Mesenchymal stem cell (in vitro differentiated cells and primary cell): ENCODE data around the gene PF4V1.
A peak's percentile ranks its signal among the peaks of the same experiment; 100 is the strongest.

Experiments
- DNase-seq: peaks from one replicate; pipeline ENCODE4 v3.0.0-alpha.2; 2013
- H2AFZ ChIP-seq: one replicate; pipeline ENCODE4 v1.6.1; 2013; ENCODE audit warnings: low read depth, mild to moderate bottlenecking, control low read depth, inconsistent platforms, low read length, moderate library complexity
- H2AK5ac ChIP-seq: 2 replicates; pipeline ENCODE4 v1.6.1; 2013; ENCODE audit warnings: low read length, moderate library complexity, mild to moderate bottlenecking, inconsistent platforms; ENCODE audit not compliant: severe bottlenecking
- H2BK120ac ChIP-seq: one replicate; pipeline ENCODE4 v1.6.1; 2013; ENCODE audit warnings: low read depth, mild to moderate bottlenecking, inconsistent platforms, low read length, moderate library complexity
- H2BK12ac ChIP-seq, 2 experiments: one replicate each; pipeline ENCODE4 v1.6.1; 2013; ENCODE audit warnings: inconsistent platforms in 2 of 2, low read length in 2 of 2, mild to moderate bottlenecking in 2 of 2, moderate library complexity in 2 of 2, control low read depth in 1 of 2
- H2BK15ac ChIP-seq: one replicate; pipeline ENCODE4 v1.6.1; 2013; ENCODE audit warnings: mild to moderate bottlenecking, low read depth, inconsistent platforms; ENCODE audit not compliant: poor library complexity, severe bottlenecking
- H2BK5ac ChIP-seq: 2 replicates; pipeline ENCODE4 v1.6.1; 2013; ENCODE audit warnings: low read depth, mild to moderate bottlenecking, low read length, control low read depth, inconsistent platforms; ENCODE audit not compliant: poor library complexity, severe bottlenecking
- H3K14ac ChIP-seq, 2 experiments: one replicate each; pipeline ENCODE4 v1.6.1; 2013; ENCODE audit warnings: inconsistent platforms in 2 of 2, low read length in 2 of 2, control low read depth in 1 of 2, mild to moderate bottlenecking in 1 of 2, moderate library complexity in 1 of 2
- H3K18ac ChIP-seq, 2 experiments: one replicate each; pipeline ENCODE4 v1.6.1; 2013; ENCODE audit warnings: inconsistent platforms in 2 of 2, low read length in 2 of 2, control low read depth in 1 of 2, low read depth in 1 of 2, mild to moderate bottlenecking in 1 of 2
- H3K23ac ChIP-seq, 2 experiments: one replicate each; pipeline ENCODE4 v1.6.1; 2013; ENCODE audit warnings: inconsistent platforms in 2 of 2, low read length in 2 of 2, mild to moderate bottlenecking in 2 of 2, moderate library complexity in 2 of 2, control low read depth in 1 of 2
- H3K27ac ChIP-seq: 2 replicates; pipeline ENCODE4 v1.5.1; 2013; ENCODE audit warnings: mild to moderate bottlenecking, moderate library complexity, low read length, control low read depth, inconsistent platforms; ENCODE audit not compliant: poor library complexity, severe bottlenecking
- H3K27me3 ChIP-seq, 2 experiments: 2 replicates each; pipeline versions ENCODE4 v1.6.1 to v1.7.0; 2013; ENCODE audit warnings: low read length in 2 of 2, mild to moderate bottlenecking in 2 of 2, moderate library complexity in 2 of 2, control low read depth in 1 of 2, inconsistent platforms in 1 of 2; ENCODE audit not compliant: control insufficient read depth in 1 of 2, insufficient read depth in 1 of 2
- H3K36me3 ChIP-seq, 2 experiments: 2 replicates each; pipeline versions ENCODE4 v1.6.1 to v1.7.0; 2013; ENCODE audit warnings: low read length in 2 of 2, control low read depth in 1 of 2, inconsistent platforms in 1 of 2, low read depth in 1 of 2, mild to moderate bottlenecking in 1 of 2; ENCODE audit not compliant: insufficient read depth in 2 of 2, control insufficient read depth in 1 of 2
- H3K4ac ChIP-seq, 2 experiments: one replicate each; pipeline ENCODE4 v1.6.1; 2013; ENCODE audit warnings: inconsistent platforms in 2 of 2, low read length in 2 of 2, mild to moderate bottlenecking in 2 of 2, moderate library complexity in 2 of 2, control low read depth in 1 of 2, low read depth in 1 of 2
- H3K4me1 ChIP-seq: 2 replicates; pipeline ENCODE4 v1.6.1; 2013; ENCODE audit warnings: low read depth, low read length, control low read depth; ENCODE audit not compliant: control insufficient read depth, insufficient read depth
- H3K4me2 ChIP-seq: 2 replicates; pipeline ENCODE4 v1.6.1; 2013; ENCODE audit warnings: low read length, mild to moderate bottlenecking, inconsistent platforms; ENCODE audit not compliant: poor library complexity, severe bottlenecking
- H3K4me3 ChIP-seq, 2 experiments: 2 replicates each; pipeline versions ENCODE4 v1.5.1 to v1.7.0; 2013; ENCODE audit warnings: low read length in 2 of 2, mild to moderate bottlenecking in 2 of 2, control low read depth in 1 of 2, low read depth in 1 of 2; ENCODE audit not compliant: insufficient read depth in 1 of 2
- H3K79me1 ChIP-seq: replicated peaks from 2 replicates; pipeline ENCODE4 v1.6.1; 2013; ENCODE audit warnings: mild to moderate bottlenecking, control low read depth, low read length, inconsistent platforms; ENCODE audit not compliant: poor library complexity, severe bottlenecking
- H3K9ac ChIP-seq: 2 replicates; pipeline ENCODE4 v1.7.0; 2013; ENCODE audit warnings: mild to moderate bottlenecking, low read length, moderate library complexity
- H3K9me3 ChIP-seq: 2 replicates; pipeline ENCODE4 v1.7.0; 2013; ENCODE audit warnings: mild to moderate bottlenecking, low read length; ENCODE audit not compliant: control insufficient read depth
- H4K8ac ChIP-seq: one replicate; pipeline ENCODE4 v1.6.1; 2013; ENCODE audit warnings: inconsistent platforms, mild to moderate bottlenecking, low read length, moderate library complexity
- H4K91ac ChIP-seq: one replicate; pipeline ENCODE4 v1.6.1; 2013; ENCODE audit warnings: mild to moderate bottlenecking, low read length, inconsistent platforms
- WGBS: methylation state at CpG from one replicate; pipeline ENCODE4 v1.1.7; 2013; ENCODE audit warnings: mixed read lengths; 5-methylcytosine and 5-hydroxymethylcytosine counted together

Gene PF4V1

DNA sequence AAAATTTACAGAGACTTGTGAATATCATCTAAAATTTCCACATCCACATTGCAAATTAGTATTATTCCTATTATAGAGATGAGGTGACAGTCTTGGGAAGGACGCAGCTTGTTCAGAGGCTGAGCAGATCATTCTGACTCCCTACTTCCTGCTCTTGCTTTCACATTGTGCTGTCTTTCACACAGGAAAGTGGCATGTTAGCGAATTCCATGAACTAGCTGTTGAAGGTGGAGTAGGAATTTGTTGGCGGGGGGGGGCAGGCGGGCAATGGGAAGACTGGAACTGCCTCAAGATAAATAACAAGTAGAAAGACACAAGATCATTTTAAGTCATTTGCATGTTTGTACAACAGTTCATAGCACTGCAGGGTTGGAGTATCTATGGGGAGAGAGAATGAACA lies 2.3 kb downstream of the PF4V1 start:
- no peak overlapping the region for H2BK5ac ChIP-seq
- no peak overlapping the region for H3K23ac ChIP-seq
- no peaks in the 10 kb centered on the region for H3K79me1 ChIP-seq
- H3K4me2 ChIP-seq = no peak overlapping the region
- peak overlapping the region in 1 of 2 experiments; percentile 51 for H3K14ac ChIP-seq
- H3K4me3 ChIP-seq = no peak overlapping the region
- no peak overlapping the region for H2BK15ac ChIP-seq
- no peak overlapping the region for H4K91ac ChIP-seq
- H3K4ac ChIP-seq = peak overlapping the region in 1 of 2 experiments; percentile 20
- H3K9ac ChIP-seq = no peak overlapping the region
- H3K27ac ChIP-seq = peak overlapping the region; percentile 74
- 84% methylated on average over 2 of the region's 4 CpGs for WGBS
- no peak for DNase-seq
- H3K9me3 ChIP-seq = peaks cover 17% of the 10 kb centered on the region
- H4K8ac ChIP-seq = no peak overlapping the region
- peaks cover 0 to 8% of the 10 kb centered on the region in 2 experiments for H3K27me3 ChIP-seq
- peak overlapping the region in 1 of 2 experiments; percentile 67 for H2BK12ac ChIP-seq
- H3K18ac ChIP-seq = peak overlapping the region in 1 of 2 experiments; percentile 57
- peaks cover 9% of the 10 kb centered on the region for H3K4me1 ChIP-seq
- H2AFZ ChIP-seq = peak overlapping the region; percentile 32
- H3K36me3 ChIP-seq = no peaks in the 10 kb centered on the region
- H2AK5ac ChIP-seq = no peak overlapping the region
- no peak overlapping the region for H2BK120ac ChIP-seq

DNA sequence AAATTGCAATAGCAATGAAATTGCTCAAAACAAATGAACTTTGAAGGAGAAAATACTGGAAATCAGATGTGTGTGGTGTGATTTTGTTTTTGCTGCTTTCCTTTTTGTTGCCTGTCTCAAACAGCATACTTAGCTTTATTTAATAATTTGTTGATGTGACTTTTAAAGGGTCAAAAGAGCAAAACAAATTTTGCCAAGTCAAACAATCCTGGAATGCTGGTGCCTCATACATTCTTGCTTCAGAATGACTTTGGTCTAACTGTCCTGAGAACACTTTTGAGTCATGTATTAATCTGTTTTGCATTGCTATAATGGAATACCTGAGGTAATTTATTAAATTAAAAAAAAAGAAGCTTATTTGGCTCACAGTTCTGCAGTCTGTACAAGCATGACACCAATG lies 3.4 kb downstream of the PF4V1 start:
- Histone ChIP-seq H3K27me3 (peaks cover 0 to 8% of the 10 kb centered on the region in 2 experiments), H2BK5ac (no peak overlapping the region), H4K91ac (no peak overlapping the region), H2BK12ac (peak overlapping the region in 1 of 2 experiments; percentile 71), H2BK120ac (no peak overlapping the region), H2AK5ac (no peak overlapping the region), H2BK15ac (no peak overlapping the region), H4K8ac (no peak overlapping the region), H3K18ac (no peak overlapping the region), H2AFZ (no peak overlapping the region), H3K79me1 (no peaks in the 10 kb centered on the region), H3K14ac (no peak overlapping the region), H3K4me1 (peaks cover 9% of the 10 kb centered on the region), H3K23ac (no peak overlapping the region), H3K36me3 (no peaks in the 10 kb centered on the region), H3K4me2 (no peak overlapping the region), H3K4me3 (no peak overlapping the region), H3K9ac (no peak overlapping the region), H3K9me3 (peaks cover 17% of the 10 kb centered on the region), H3K27ac (peak overlapping the region; percentile 84), H3K4ac (no peak overlapping the region)
- DNase-seq = no peak

- no peak overlapping the region for H3K4me2 ChIP-seq
- H2BK15ac ChIP-seq = no peak overlapping the region
- peak overlapping the region; percentile 79 for H2AK5ac ChIP-seq
- H3K4me3 ChIP-seq = no peak overlapping the region
- peaks cover 2% of the 10 kb centered on the region for H3K4me1 ChIP-seq
- H4K91ac ChIP-seq = no peak overlapping the region
- H2BK120ac ChIP-seq = no peak overlapping the region
- H3K9me3 ChIP-seq = peaks cover 17% of the 10 kb centered on the region
- no peak overlapping the region for H4K8ac ChIP-seq
- H3K9ac ChIP-seq = no peak overlapping the region
- H3K79me1 ChIP-seq = no peaks in the 10 kb centered on the region
- H3K4ac ChIP-seq = no peak overlapping the region
- H2AFZ ChIP-seq = no peak overlapping the region
- no peak overlapping the region for H2BK12ac ChIP-seq
- H3K23ac ChIP-seq = no peak overlapping the region
- H3K27me3 ChIP-seq = no peaks in the 10 kb centered on the region
- no peaks in the 10 kb centered on the region for H3K36me3 ChIP-seq
- DNase-seq = peak; percentile 90
- H3K27ac ChIP-seq = peak overlapping the region; percentile 94
- peak overlapping the region; percentile 71 for H2BK5ac ChIP-seq
- H3K14ac ChIP-seq = no peak overlapping the region
- no peak overlapping the region for H3K18ac ChIP-seq
Measured at GRCh38 chr4:73859614-73860088, 6.6 kb downstream of the PF4V1 start.

GRCh38 chr4:73860181-73860580 lies 7.1 kb downstream of the PF4V1 start:
- Histone ChIP-seq H3K79me1 (no peaks in the 10 kb centered on the region), H4K8ac (no peak overlapping the region), H3K9ac (no peak overlapping the region), H4K91ac (no peak overlapping the region), H2BK5ac (no peak overlapping the region), H3K23ac (no peak overlapping the region), H2BK12ac (no peak overlapping the region), H3K27me3 (no peaks in the 10 kb centered on the region), H3K4me1 (peaks cover 2% of the 10 kb centered on the region), H3K4me3 (no peak overlapping the region), H3K18ac (no peak overlapping the region), H3K4me2 (no peak overlapping the region), H2BK120ac (no peak overlapping the region), H3K27ac (peak overlapping the region; percentile 94), H3K4ac (peak overlapping the region in 1 of 2 experiments; percentile 79), H2BK15ac (no peak overlapping the region), H2AFZ (no peak overlapping the region), H3K14ac (no peak overlapping the region), H3K36me3 (no peaks in the 10 kb centered on the region), H2AK5ac (no peak overlapping the region), H3K9me3 (peaks cover 17% of the 10 kb centered on the region)
- no CpG with 5 or more reads among the region's 4 CpGs for WGBS
- DNase-seq = peak; percentile 34
